ENCODE measurements around the gene OSBPL3.

OSBPL3 gene

GRCh38 chr7:24926623-24927524 is 53.1 kb downstream of the OSBPL3 start:
- H3K4me1 ChIP-seq, result peaks cover 9 to 34% (median 18%) of the 10 kb centered on the region in 10 experiments
- no peak for TF ChIP-seq Cebpa-rat (IDR thresholded peaks at IDR 0.05)
- no peak overlapping the region for H3K4me3 ChIP-seq
- H3K9ac ChIP-seq, result no peak overlapping the region
- no peak overlapping the region for H3K27ac ChIP-seq
- H3K27me3 ChIP-seq, result no peaks in the 10 kb centered on the region
- H3K36me3 ChIP-seq, result peaks cover 0 to 8% (median 0%) of the 10 kb centered on the region in 11 experiments; a peak in 3 of 22 replicates
- H3K9me3 ChIP-seq (replicated peaks in 1 of 11), result peaks cover 0 to 6% (median 0%) of the 10 kb centered on the region in 11 experiments; a peak in 3 of 22 replicates
- no peak overlapping the region for H3K4me2 ChIP-seq
- peaks cover 0 to 19% (median 0%) of the 10 kb centered on the region in 11 experiments; a peak in 3 of 22 replicates for H4K20me1 ChIP-seq

- H3K4me3 ChIP-seq, result no peak overlapping the region
- H4K20me1 ChIP-seq, result peaks cover 0 to 32% (median 0%) of the 10 kb centered on the region in 11 experiments; a peak in 3 of 22 replicates
- H3K9me3 ChIP-seq (replicated peaks in 1 of 11), result peaks cover 0 to 7% (median 0%) of the 10 kb centered on the region in 11 experiments; a peak in 2 of 22 replicates
- no peak overlapping the region for H3K4me2 ChIP-seq
- no peaks in the 10 kb centered on the region for H3K27me3 ChIP-seq
- no peak for TF ChIP-seq Cebpa-rat (IDR thresholded peaks at IDR 0.05)
- no peak overlapping the region for H3K9ac ChIP-seq
- H3K36me3 ChIP-seq, result no peaks in the 10 kb centered on the region
- no peak overlapping the region for H3K27ac ChIP-seq
- H3K4me1 ChIP-seq, result peaks cover 0 to 43% (median 14%) of the 10 kb centered on the region in 10 experiments; a peak in 13 of 20 replicates
These were observed 55.6 kb downstream of the OSBPL3 start for GRCh38 chr7:24924375-24924774.

DNA sequence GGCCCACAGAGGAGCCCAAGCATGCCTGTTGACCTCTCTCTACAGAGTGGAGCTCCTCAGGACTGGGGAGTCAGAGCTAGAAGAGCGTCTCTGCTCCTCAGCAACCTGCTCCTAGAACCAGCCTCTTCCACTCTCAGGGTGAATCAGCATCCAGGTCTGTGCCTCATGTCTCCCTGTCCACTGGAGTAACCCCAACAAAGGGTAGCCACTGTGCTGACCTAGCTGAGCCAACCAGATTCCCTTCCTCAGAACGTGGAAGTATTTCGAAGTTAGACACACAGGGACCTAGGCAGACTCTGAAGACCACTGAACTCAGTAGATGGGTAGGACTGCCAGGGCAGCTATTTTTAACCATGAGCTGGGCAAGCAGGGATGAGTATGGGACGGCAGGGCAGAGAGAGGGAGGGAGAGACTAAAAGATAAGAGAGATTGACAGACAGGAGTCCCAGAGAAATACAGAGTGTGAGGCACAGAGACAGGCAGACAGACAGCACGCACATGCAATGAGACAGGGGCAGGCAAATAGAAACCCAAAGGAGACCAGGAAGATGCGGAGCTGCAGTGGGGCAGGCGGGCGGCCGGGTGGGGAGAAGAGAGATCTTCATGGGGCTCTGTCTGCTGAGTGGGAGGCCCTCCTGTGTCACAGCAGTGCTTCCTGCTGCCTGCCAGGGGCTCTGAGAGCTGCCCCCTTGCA is 56.7 kb downstream of the OSBPL3 start:
- Histone ChIP-seq H3K4me3 (no peak overlapping the region), H3K9ac (no peak overlapping the region), H3K36me3 (no peaks in the 10 kb centered on the region), H4K20me1 (peaks cover 0 to 32% (median 0%) of the 10 kb centered on the region in 11 experiments; a peak in 3 of 22 replicates), H3K4me1 (peaks cover 0 to 43% (median 14%) of the 10 kb centered on the region in 10 experiments; a peak in 13 of 20 replicates), H3K9me3 (replicated peaks in 1 of 11) (0 out of 22 replicates have a peak, but pooled peaks cover 0 to 5% (median 0%) of the 10 kb centered on the region in 11 experiments), H3K27me3 (no peaks in the 10 kb centered on the region), H3K27ac (no peak overlapping the region), H3K4me2 (peak overlapping the region in 2 of 11 experiments; percentile 3 to 6; a peak in 3 of 22 replicates)
- TF ChIP-seq Cebpa-rat (IDR thresholded peaks at IDR 0.05), result no peak

- no peak for TF ChIP-seq Cebpa-rat (IDR thresholded peaks at IDR 0.05)
- H3K4me3 ChIP-seq, result no peak overlapping the region
- H4K20me1 ChIP-seq, result peaks cover 0 to 39% (median 0%) of the 10 kb centered on the region in 11 experiments; a peak in 3 of 22 replicates
- H3K9me3 ChIP-seq (replicated peaks in 1 of 11), result 0 out of 22 replicates have a peak, but pooled peaks cover 0 to 5% (median 0%) of the 10 kb centered on the region in 11 experiments
- H3K27ac ChIP-seq, result no peak overlapping the region
- H3K27me3 ChIP-seq, result no peaks in the 10 kb centered on the region
- H3K9ac ChIP-seq, result no peak overlapping the region
- H3K4me2 ChIP-seq, result peak overlapping the region in 4 of 11 experiments; percentile 4 to 32 (median 14); a peak in 5 of 22 replicates
- peaks cover 9 to 37% (median 16%) of the 10 kb centered on the region in 10 experiments; a peak in 18 of 20 replicates for H3K4me1 ChIP-seq
- no peaks in the 10 kb centered on the region for H3K36me3 ChIP-seq
These were observed 57.7 kb downstream of the OSBPL3 start for GRCh38 chr7:24922099-24922773.

GRCh38 chr7:24921362-24921679 is 58.7 kb downstream of the OSBPL3 start:
- H3K9me3 ChIP-seq (replicated peaks in 1 of 11), result 0 out of 22 replicates have a peak, but pooled peaks cover 0 to 5% (median 0%) of the 10 kb centered on the region in 11 experiments
- H3K36me3 ChIP-seq, result no peaks in the 10 kb centered on the region
- no peak overlapping the region for H3K4me3 ChIP-seq
- peak overlapping the region in 4 of 11 experiments; percentile 1 to 54 (median 20); a peak in 7 of 22 replicates for H3K4me2 ChIP-seq
- H3K27ac ChIP-seq, result no peak overlapping the region
- TF ChIP-seq Cebpa-rat (IDR thresholded peaks at IDR 0.05), result no peak
- H3K4me1 ChIP-seq, result peaks cover 16 to 33% (median 21%) of the 10 kb centered on the region in 10 experiments; a peak in 19 of 20 replicates
- no peaks in the 10 kb centered on the region for H3K27me3 ChIP-seq
- H3K9ac ChIP-seq, result no peak overlapping the region
- peaks cover 0 to 35% (median 0%) of the 10 kb centered on the region in 11 experiments; a peak in 3 of 22 replicates for H4K20me1 ChIP-seq

- H3K9ac ChIP-seq, result no peak overlapping the region
- H3K27ac ChIP-seq, result no peak overlapping the region
- H3K4me2 ChIP-seq, result peak overlapping the region in 4 of 11 experiments; percentile 1 to 54 (median 20); a peak in 7 of 22 replicates
- peaks cover 0 to 35% (median 0%) of the 10 kb centered on the region in 11 experiments; a peak in 3 of 22 replicates for H4K20me1 ChIP-seq
- H3K27me3 ChIP-seq, result no peaks in the 10 kb centered on the region
- H3K9me3 ChIP-seq (replicated peaks in 1 of 11), result 0 out of 22 replicates have a peak, but pooled peaks cover 0 to 5% (median 0%) of the 10 kb centered on the region in 11 experiments
- TF ChIP-seq Cebpa-rat (IDR thresholded peaks at IDR 0.05), result no peak
- peaks cover 16 to 33% (median 21%) of the 10 kb centered on the region in 10 experiments; a peak in 19 of 20 replicates for H3K4me1 ChIP-seq
- H3K36me3 ChIP-seq, result no peaks in the 10 kb centered on the region
- H3K4me3 ChIP-seq, result no peak overlapping the region
These were observed 59.3 kb downstream of the OSBPL3 start for GRCh38 chr7:24920451-24921361.

- Histone ChIP-seq H3K9me3 (replicated peaks in 1 of 11) (0 out of 22 replicates have a peak, but pooled peaks cover 0 to 5% (median 0%) of the 10 kb centered on the region in 11 experiments), H3K36me3 (0 out of 22 replicates have a peak, but pooled peaks cover 0 to 4% (median 0%) of the 10 kb centered on the region in 11 experiments), H3K9ac (no peak overlapping the region), H3K4me3 (no peak overlapping the region), H3K27ac (no peak overlapping the region), H3K4me1 (peaks cover 16 to 31% (median 23%) of the 10 kb centered on the region in 10 experiments; a peak in 19 of 20 replicates), H4K20me1 (peaks cover 0 to 35% (median 0%) of the 10 kb centered on the region in 11 experiments; a peak in 2 of 22 replicates), H3K27me3 (no peaks in the 10 kb centered on the region), H3K4me2 (peak overlapping the region in 3 of 11 experiments; percentile 21 to 35 (median 31); a peak in 5 of 22 replicates)
- TF ChIP-seq Cebpa-rat (IDR thresholded peaks at IDR 0.05), result no peak
These were observed 62.3 kb downstream of the OSBPL3 start for GRCh38 chr7:24917510-24918239.
